ENCODE results near the gene MAP2K1.
"Not testable (repeated sequence)": the region's sequence is repeated elsewhere in the genome, so short reads cannot be mapped to it uniquely, and the experiment has no call there.

DNA sequence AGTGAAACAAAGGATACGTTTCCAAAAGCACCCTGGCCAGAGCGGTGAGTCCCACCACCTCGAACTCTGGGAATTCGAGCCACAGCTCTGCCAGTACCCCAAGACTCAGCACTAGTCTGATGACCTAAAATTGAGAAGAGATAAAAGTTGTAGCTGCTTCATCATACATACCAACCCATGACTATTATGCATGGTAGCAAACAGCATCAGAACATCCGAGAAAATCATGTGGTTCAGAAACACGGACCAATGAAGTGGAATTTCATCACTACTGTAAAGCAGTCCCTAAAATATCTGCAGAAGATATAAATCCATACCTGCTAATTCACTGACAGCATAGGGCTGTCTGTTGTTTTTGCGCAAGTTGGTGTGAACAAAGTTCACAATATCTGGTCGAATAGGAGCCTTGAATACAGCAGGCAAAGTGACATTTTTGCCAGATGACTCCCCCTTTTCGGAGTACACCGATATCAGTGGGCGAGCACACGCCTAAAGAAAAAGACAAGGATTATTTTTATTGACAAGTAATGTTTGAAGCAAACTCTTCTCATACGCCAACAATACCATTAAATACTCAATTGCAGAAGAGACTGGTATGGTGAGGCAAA is 116.4 kb downstream of the MAP2K1 start:
- not testable (repeated sequence) for TF ChIP-seq ZBTB7A (tag by site-specific recombination; IDR thresholded peaks at IDR 0.05; ENCODE audit: low read depth); HOXD13 (CRISPR knock-in tag; IDR thresholded peaks at IDR 0.05; ENCODE audit: borderline replicate concordance); ZNF76 (tag by site-specific recombination; IDR thresholded peaks at IDR 0.05; ENCODE audit: borderline replicate concordance, low read depth); ZNF843 (tag by site-specific recombination; IDR thresholded peaks at IDR 0.05); ZNF416 (tag by site-specific recombination; IDR thresholded peaks at IDR 0.05); KLF7 (tag by site-specific recombination; IDR thresholded peaks at IDR 0.05; ENCODE audit: borderline replicate concordance); MYNN (tag by site-specific recombination; IDR thresholded peaks at IDR 0.05; ENCODE audit: borderline replicate concordance); KLF10 (tag by site-specific recombination; IDR thresholded peaks at IDR 0.05); ZNF654 (tag by site-specific recombination; IDR thresholded peaks at IDR 0.05; ENCODE audit: low read depth); FEZF1 (tag by site-specific recombination; IDR thresholded peaks at IDR 0.05)
- TF ChIP-seq, protein P1, sequence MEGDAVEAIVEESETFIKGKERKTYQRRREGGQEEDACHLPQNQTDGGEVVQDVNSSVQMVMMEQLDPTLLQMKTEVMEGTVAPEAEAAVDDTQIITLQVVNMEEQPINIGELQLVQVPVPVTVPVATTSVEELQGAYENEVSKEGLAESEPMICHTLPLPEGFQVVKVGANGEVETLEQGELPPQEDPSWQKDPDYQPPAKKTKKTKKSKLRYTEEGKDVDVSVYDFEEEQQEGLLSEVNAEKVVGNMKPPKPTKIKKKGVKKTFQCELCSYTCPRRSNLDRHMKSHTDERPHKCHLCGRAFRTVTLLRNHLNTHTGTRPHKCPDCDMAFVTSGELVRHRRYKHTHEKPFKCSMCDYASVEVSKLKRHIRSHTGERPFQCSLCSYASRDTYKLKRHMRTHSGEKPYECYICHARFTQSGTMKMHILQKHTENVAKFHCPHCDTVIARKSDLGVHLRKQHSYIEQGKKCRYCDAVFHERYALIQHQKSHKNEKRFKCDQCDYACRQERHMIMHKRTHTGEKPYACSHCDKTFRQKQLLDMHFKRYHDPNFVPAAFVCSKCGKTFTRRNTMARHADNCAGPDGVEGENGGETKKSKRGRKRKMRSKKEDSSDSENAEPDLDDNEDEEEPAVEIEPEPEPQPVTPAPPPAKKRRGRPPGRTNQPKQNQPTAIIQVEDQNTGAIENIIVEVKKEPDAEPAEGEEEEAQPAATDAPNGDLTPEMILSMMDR (tag by site-specific recombination; IDR thresholded peaks at IDR 0.05), result not testable (repeated sequence)
- TF ChIP-seq, protein P2, sequence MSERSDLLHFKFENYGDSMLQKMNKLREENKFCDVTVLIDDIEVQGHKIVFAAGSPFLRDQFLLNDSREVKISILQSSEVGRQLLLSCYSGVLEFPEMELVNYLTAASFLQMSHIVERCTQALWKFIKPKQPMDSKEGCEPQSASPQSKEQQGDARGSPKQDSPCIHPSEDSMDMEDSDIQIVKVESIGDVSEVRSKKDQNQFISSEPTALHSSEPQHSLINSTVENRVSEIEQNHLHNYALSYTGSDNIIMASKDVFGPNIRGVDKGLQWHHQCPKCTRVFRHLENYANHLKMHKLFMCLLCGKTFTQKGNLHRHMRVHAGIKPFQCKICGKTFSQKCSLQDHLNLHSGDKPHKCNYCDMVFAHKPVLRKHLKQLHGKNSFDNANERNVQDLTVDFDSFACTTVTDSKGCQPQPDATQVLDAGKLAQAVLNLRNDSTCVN (tag by site-specific recombination; optimal IDR thresholded peaks at IDR 0.05), result not testable (repeated sequence)
- TF ChIP-seq, protein P3, sequence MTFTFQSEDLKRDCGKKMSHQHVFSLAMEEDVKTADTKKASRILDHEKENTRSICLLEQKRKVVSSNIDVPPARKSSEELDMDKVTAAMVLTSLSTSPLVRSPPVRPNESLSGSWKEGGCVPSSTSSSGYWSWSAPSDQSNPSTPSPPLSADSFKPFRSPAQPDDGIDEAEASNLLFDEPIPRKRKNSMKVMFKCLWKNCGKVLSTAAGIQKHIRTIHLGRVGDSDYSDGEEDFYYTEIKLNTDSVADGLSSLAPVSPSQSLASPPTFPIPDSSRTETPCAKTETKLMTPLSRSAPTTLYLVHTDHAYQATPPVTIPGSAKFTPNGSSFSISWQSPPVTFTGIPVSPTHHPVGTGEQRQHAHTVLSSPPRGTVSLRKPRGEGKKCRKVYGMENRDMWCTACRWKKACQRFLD (tag by site-specific recombination; IDR thresholded peaks at IDR 0.05), result not testable (repeated sequence)
- TF ChIP-seq, protein P4, sequence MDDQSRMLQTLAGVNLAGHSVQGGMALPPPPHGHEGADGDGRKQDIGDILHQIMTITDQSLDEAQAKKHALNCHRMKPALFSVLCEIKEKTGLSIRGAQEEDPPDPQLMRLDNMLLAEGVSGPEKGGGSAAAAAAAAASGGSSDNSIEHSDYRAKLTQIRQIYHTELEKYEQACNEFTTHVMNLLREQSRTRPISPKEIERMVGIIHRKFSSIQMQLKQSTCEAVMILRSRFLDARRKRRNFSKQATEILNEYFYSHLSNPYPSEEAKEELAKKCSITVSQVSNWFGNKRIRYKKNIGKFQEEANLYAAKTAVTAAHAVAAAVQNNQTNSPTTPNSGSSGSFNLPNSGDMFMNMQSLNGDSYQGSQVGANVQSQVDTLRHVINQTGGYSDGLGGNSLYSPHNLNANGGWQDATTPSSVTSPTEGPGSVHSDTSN (CRISPR knock-in tag; IDR thresholded peaks at IDR 0.05), result not testable (repeated sequence)
